T-helper 1 cell treated with Interleukin-12 subunit alpha and Interleukin-12 subunit beta and Interleukin-4 antibody, amounts not matched to agents 30 μg/mL and 1 μg/mL, for 36 hours (primary cell): Measurements from ENCODE around the gene OPRL1.
A peak's percentile ranks its signal among the peaks of the same experiment; 100 is the strongest.

ENCODE experiments used
- H3K27ac Mint-ChIP-seq: one replicate; pipeline ENCODE4 v1.8.0; 2021; ENCODE audit warnings: mild to moderate bottlenecking, mixed read lengths
- H3K27me3 Mint-ChIP-seq: one replicate; pipeline ENCODE4 v1.8.0; 2021; ENCODE audit warnings: low read depth, mixed read lengths
- H3K36me3 Mint-ChIP-seq: one replicate; pipeline ENCODE4 v1.8.0; 2021; ENCODE audit warnings: low read depth, mixed read lengths
- H3K4me1 Mint-ChIP-seq: one replicate; pipeline ENCODE4 v1.8.0; 2021; ENCODE audit warnings: low read depth, mixed read lengths
- H3K4me3 Mint-ChIP-seq: one replicate; pipeline ENCODE4 v1.8.0; 2021; ENCODE audit warnings: mild to moderate bottlenecking, moderate library complexity, mixed read lengths
- H3K9me3 Mint-ChIP-seq: one replicate; pipeline ENCODE4 v1.8.0; 2021; ENCODE audit warnings: mixed read lengths

Gene OPRL1

DNA sequence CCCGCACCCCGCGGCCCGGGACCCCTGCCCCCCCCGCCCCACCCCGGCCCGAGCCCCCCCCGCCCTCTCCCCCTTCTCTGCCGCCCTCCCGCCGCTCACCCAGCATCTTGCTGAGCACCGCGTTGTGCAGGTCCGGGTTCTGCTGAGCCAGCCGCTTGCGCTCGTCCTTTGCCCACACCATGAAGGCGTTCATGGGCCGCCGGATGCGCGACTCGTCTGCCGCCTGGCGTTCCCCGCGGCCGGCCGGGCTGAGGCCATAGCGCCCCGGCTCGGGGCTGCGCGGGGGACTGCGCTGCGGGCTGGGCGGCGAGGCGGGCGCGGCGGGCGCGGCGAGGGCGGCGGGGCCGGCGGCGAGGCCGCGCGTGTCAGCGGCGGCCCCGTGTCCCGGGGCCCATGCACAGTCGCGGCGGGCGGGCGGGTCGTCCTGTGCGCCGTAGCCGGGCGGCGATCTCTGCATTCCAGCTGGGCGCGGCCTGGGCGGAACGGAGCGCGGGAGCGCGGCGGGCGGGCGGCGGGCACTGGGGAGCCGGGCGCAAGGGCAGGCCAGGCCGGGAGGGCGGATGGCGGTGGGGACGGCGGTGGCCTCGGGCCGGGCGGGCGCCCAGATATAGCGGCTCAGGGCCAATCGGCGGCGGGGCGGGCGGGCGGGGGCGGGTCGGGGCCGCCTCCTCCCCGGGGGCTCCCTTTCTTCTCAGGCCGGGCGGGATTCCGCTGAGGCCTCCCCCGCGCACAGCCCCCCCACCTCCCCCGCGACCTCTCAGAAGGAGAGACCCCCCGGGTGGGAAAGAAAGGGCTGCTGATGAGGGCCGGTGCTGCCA, 30.6 kb upstream of the OPRL1 start, which contains the start of gene SOX18:
Gene SOX18 (minus strand): TSS at position 580 of the 818 bp plus-strand sequence. CDS start 123 bp downstream, at position 457.
- peaks cover 43% of the 10 kb centered on the region for H3K27me3 Mint-ChIP-seq
- H3K4me3 Mint-ChIP-seq: peak within 1 kb of the TSS; percentile 71
- H3K36me3 Mint-ChIP-seq: no peaks in the 10 kb centered on the region
- no peak within 1 kb of the TSS for H3K27ac Mint-ChIP-seq
- H3K4me1 Mint-ChIP-seq: peaks cover 10% of the 10 kb centered on the region
- no peaks in the 10 kb centered on the region for H3K9me3 Mint-ChIP-seq

GRCh38 chr20:64049878-64050260, 30.0 kb upstream of the OPRL1 start:
- H3K27ac Mint-ChIP-seq: no peak overlapping the region
- peaks cover 43% of the 10 kb centered on the region for H3K27me3 Mint-ChIP-seq
- no peaks in the 10 kb centered on the region for H3K9me3 Mint-ChIP-seq
- H3K36me3 Mint-ChIP-seq: no peaks in the 10 kb centered on the region
- H3K4me1 Mint-ChIP-seq: peaks cover 7% of the 10 kb centered on the region
- H3K4me3 Mint-ChIP-seq: no peak overlapping the region

DNA sequence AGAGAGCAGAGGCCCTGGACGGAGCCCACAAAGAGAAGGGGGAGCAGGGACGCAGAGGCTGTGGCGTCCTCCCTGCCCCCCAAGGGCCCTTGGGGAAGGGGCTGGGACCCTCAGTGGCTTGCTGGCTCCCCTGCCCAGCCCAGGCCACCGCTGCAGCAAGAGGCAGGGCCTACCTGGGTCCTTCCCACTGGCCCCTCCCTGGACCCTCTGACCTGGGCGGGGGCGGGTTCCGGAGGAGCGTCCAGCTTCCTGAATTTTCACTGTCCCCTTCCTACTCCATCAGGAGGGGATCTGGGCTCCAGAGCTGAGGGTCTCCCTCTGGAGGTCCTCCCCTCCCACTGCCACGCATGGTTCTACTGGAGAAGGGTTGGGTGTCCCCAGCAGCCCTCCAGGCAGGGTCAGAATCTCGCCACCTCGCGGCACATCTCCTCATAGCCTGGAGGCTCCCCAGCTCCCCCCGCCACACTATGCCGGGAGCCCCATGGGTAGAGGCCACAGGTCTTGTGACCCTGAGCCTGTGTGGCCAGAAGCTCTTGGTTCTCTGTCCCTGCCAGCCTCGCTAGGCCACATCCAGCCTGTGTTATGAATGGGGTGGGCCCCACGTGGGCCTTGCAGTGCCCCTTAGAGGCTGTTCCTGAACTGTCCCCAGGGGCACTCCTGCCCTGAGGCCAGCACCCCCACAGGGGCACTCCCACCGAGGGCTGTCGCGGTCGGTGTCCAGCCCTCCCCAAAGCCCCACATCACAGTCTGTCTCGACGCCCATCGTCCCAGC, 29.4 kb upstream of the OPRL1 start:
- peaks cover 43% of the 10 kb centered on the region for H3K27me3 Mint-ChIP-seq
- peak overlapping the region; percentile 25 for H3K4me3 Mint-ChIP-seq
- no peaks in the 10 kb centered on the region for H3K36me3 Mint-ChIP-seq

DNA sequence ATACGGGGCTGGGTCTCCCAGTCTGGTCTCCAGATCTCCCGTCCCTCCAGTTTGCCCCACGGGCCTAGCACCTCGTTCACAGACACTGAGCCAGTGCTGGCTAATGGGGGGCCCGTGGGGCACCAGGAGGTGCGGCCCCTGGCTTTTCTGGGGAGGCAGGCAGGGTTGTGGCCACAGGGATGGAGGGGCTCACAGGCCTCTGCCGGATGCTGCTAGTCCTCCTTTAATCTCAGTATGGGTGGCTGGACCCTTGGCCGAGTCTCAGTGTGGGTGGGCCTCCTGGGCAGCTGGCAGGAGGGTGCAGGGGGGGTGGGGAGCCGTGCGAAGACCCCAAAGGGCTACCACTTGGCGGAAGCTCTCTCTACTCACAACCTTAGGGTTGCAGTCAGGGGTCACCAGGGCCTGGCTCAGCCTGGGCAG, 28.8 kb upstream of the OPRL1 start:
- no peaks in the 10 kb centered on the region for H3K36me3 Mint-ChIP-seq
- peaks cover 8% of the 10 kb centered on the region for H3K4me1 Mint-ChIP-seq
- H3K27ac Mint-ChIP-seq: no peak overlapping the region
- H3K27me3 Mint-ChIP-seq: peaks cover 39% of the 10 kb centered on the region
- no peak overlapping the region for H3K4me3 Mint-ChIP-seq
- no peaks in the 10 kb centered on the region for H3K9me3 Mint-ChIP-seq

More for the DNA sequence above, 29.4 kb upstream of the OPRL1 start:
- H3K27ac Mint-ChIP-seq: no peak overlapping the region
- H3K4me1 Mint-ChIP-seq: peaks cover 11% of the 10 kb centered on the region
- no peaks in the 10 kb centered on the region for H3K9me3 Mint-ChIP-seq

- H3K27ac Mint-ChIP-seq: no peak overlapping the region
- no peak overlapping the region for H3K4me3 Mint-ChIP-seq
- peaks cover 32% of the 10 kb centered on the region for H3K27me3 Mint-ChIP-seq
- H3K9me3 Mint-ChIP-seq: no peaks in the 10 kb centered on the region
- peaks cover 7% of the 10 kb centered on the region for H3K4me1 Mint-ChIP-seq
- H3K36me3 Mint-ChIP-seq: no peaks in the 10 kb centered on the region
Observed at GRCh38 chr20:64051561-64052325, 28.1 kb upstream of the OPRL1 start.

DNA sequence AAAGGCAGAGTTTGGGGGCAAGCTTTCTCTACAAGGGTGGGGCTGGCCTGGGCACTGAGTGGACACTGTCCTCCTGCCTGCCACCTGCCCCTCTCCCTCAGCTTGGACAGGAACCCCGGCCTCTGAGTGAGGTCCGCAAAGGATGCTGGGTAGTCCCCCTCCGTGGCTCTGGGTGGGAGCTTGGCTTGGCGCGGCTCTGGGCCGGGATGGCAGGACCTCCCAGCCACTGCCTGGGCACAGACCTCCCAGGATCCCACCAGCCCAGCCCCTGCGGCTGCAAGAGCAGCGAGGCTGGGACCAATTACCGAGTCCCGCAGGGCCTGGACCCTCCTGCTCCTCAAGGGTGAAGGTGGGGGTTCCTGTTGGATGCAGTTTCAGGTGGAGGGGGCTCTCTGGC, 27.6 kb upstream of the OPRL1 start:
- no peak overlapping the region for H3K27ac Mint-ChIP-seq
- no peaks in the 10 kb centered on the region for H3K9me3 Mint-ChIP-seq
- H3K27me3 Mint-ChIP-seq: peaks cover 26% of the 10 kb centered on the region

DNA sequence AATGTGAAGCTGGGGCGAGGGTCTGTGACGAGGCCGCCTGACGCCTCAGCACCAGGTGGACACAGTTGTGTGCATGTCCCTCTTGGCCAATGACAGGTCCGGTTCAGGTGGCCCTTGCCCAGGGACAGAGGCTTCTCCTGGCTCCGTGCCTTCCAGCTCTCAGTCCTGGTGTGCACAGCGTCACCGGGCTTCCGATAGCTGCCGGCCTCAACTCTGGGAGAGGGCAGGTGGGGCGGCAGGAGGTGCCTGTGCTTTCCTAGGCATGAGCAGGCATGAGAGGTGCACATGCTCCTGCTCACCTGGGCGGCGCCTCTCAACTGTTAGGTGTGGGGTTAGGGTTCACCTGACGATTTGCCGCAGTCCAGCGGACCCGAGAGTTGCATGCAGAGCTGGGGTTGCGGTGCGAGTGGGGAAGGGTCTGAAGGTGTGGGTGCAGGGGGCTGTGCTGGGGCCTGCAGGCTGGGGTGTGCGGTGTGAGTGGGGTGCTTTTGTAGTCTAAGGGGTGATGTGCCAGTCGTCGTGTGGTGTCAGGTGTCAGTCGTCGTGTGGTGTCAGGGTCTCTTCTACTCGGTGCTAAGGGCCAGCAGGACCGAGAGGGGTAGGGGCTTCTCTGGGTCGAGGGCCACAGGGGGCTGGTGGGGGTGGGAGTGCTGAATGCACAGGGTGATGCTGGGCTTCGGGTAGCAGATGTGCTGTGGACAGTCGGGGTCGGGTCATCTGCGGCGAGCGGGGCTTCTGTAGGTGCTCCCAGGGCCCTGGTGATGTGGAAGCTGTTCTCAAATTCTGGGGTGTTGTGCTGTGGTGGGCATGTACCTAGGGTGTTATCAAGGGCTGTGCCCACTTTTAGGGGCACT, 26.7 kb upstream of the OPRL1 start:
- Mint-ChIP-seq H3K4me3 (no peak overlapping the region), H3K36me3 (no peaks in the 10 kb centered on the region), H3K27ac (peak overlapping the region; percentile 66), H3K9me3 (no peaks in the 10 kb centered on the region), H3K4me1 (peaks cover 14% of the 10 kb centered on the region), H3K27me3 (peaks cover 20% of the 10 kb centered on the region)

More for the DNA sequence above, 27.6 kb upstream of the OPRL1 start:
- Mint-ChIP-seq H3K4me3 (no peak overlapping the region), H3K4me1 (peaks cover 9% of the 10 kb centered on the region), H3K36me3 (no peaks in the 10 kb centered on the region)

DNA sequence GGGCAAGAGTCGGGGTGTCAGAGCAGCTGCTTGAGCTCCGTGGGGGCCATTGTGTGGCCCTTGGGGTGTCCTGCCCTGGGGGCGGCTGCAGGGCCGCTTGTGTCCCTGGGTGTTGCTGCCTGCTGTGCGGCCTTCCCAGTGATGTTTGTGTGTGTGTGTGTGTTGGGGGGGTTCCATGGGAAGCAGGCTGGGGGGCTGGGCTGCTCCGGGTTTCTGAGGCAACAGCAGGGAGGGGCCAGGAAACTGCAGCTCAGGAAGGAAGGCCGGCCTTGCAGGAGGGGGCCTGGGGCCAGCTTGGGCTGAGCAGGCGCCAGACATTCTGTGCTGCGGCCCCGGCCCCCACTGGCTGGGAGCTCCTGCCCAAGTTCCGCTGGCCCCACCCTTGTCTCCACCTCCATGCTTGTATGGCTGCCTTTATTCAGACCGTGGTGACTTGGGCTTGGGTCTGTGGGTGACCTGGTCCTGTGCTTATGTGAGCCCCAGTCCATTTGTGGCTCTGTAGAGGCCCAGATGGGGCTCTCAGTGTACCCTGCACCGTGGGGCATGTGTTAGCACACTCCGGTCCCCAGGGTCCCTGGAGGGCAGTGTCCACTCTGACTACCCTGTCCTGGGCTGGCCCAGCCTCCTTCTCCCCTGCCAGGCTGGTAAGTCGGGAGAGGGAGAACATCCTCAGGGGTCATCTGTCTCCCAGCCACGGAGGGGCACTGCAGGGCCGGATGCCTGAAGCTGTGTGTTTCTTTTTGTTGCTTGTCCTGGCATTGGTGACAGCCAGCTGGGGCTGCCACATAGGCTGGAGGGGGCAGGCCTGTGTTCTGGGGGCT, 25.8 kb upstream of the OPRL1 start:
- H3K4me1 Mint-ChIP-seq: peaks cover 18% of the 10 kb centered on the region
- no peaks in the 10 kb centered on the region for H3K9me3 Mint-ChIP-seq
- peaks cover 18% of the 10 kb centered on the region for H3K27me3 Mint-ChIP-seq
- H3K4me3 Mint-ChIP-seq: no peak overlapping the region
- no peaks in the 10 kb centered on the region for H3K36me3 Mint-ChIP-seq
- peak overlapping the region; percentile 23 for H3K27ac Mint-ChIP-seq

GRCh38 chr20:64055396-64055892, 24.4 kb upstream of the OPRL1 start:
- Mint-ChIP-seq H3K27ac (no peak overlapping the region), H3K36me3 (no peaks in the 10 kb centered on the region), H3K27me3 (peaks cover 12% of the 10 kb centered on the region), H3K4me1 (peaks cover 20% of the 10 kb centered on the region), H3K9me3 (no peaks in the 10 kb centered on the region), H3K4me3 (no peak overlapping the region)

DNA sequence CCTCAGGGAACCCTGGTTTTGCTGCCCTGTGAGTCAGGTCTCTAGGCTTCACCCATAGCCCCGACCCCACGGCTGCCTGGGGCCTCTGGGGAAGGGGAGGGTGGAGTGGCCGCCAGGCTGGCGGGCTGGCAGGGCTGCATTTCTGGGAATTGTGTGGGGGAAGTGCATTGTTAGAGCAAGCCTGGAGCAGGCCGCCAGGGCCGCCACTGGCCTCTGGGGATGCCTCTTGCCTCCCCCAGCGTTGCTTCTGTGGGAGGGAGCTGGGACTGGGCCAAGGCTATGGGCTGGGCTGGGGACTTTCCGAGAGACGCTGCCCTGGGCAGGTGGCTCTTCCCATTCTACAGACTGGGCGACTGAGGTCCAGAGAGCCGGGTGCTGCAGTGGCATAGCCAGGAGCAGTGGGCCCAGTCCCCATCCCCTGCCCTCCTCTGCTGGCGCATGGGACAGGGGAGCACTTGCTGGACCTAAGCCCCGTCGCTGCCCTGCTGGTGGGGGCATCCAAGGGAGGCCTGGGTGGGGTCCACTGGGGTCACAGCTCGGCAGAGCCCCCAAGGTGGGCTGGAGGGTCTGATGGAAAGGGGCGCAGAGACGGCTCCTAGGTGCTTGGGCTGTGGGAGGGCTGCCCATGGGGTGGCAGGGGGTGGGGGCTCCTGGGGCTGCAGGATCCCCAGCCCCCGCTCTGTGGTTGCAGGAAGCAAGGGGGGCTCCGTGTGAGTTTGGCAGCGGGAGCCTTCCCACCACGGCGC, 23.8 kb upstream of the OPRL1 start:
- H3K27me3 Mint-ChIP-seq: peaks cover 6% of the 10 kb centered on the region
- H3K9me3 Mint-ChIP-seq: no peaks in the 10 kb centered on the region
- H3K4me1 Mint-ChIP-seq: peaks cover 20% of the 10 kb centered on the region
- no peaks in the 10 kb centered on the region for H3K36me3 Mint-ChIP-seq
- no peak overlapping the region for H3K27ac Mint-ChIP-seq
- no peak overlapping the region for H3K4me3 Mint-ChIP-seq

GRCh38 chr20:64056639-64056888, 23.3 kb upstream of the OPRL1 start:
- Mint-ChIP-seq H3K4me1 (peaks cover 20% of the 10 kb centered on the region), H3K27ac (no peak overlapping the region), H3K4me3 (no peak overlapping the region), H3K36me3 (no peaks in the 10 kb centered on the region), H3K27me3 (peaks cover 5% of the 10 kb centered on the region), H3K9me3 (no peaks in the 10 kb centered on the region)

GRCh38 chr20:64056889-64057627, 22.8 kb upstream of the OPRL1 start:
- Mint-ChIP-seq H3K9me3 (no peaks in the 10 kb centered on the region), H3K27me3 (no peaks in the 10 kb centered on the region), H3K4me3 (peak overlapping the region; percentile 70), H3K4me1 (peaks cover 20% of the 10 kb centered on the region), H3K36me3 (no peaks in the 10 kb centered on the region), H3K27ac (peak overlapping the region; percentile 79)
